GM10248 (cell line): Measurements from ENCODE around the gene CCDC192.

Experiments
- CTCF ChIA-PET: fragments of 300-600 bp; sonication (Branson Sonifier 250); formaldehyde crosslinking; extraction: SDS; loops from one replicate; lab custom pipeline; 2021; ENCODE audit warnings: antibody characterized with exemption; lab: Yijun Ruan, JAX
- POLR2A ChIA-PET: fragments of 350-650 bp; sonication (Branson Sonifier 250); formaldehyde crosslinking; extraction: SDS; loops from one replicate; lab custom pipeline; 2020; ENCODE audit warnings: antibody characterized with exemption; lab: Yijun Ruan, JAX
- DNase-seq: peaks from one replicate; pipeline ENCODE4 v3.0.0; 2012; ENCODE audit errors: extremely low spot score
- TF ChIP-seq, protein P1 (sequence below): IDR thresholded peaks from 2 replicates; pipeline ENCODE4 v1.5.1; 2012; ENCODE audit warnings: mild to moderate bottlenecking, low read depth; ENCODE audit errors: extremely low read depth, missing control alignments, control extremely low read depth

The CCDC192 gene

DNA sequence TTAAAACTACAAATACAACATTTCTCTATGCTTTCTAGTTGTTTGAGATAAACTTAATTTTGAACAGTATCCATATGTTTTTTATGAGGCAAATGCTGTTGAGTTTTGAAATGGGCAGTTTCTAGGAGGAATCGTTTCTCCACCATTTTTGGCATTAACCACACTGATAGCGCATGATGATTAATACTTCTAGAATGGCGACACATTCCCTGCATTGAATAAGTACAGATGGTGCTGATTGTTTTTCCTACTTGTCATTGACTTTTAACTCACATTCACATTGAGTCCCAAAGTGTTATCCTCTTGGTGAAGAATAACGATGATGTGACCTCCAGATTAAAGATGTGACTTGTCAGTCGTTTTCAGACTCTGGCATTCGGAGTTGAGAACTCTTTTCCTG, 6.5 kb upstream of the CCDC192 start:
- ChIA-PET POLR2A (no interaction called here), CTCF (interaction anchor here (1.4 kb wide), 1 partner anchor 11 kb away, joined by 3 read pairs; no protein-coding TSS in a partner anchor)
- TF ChIP-seq, protein P1, sequence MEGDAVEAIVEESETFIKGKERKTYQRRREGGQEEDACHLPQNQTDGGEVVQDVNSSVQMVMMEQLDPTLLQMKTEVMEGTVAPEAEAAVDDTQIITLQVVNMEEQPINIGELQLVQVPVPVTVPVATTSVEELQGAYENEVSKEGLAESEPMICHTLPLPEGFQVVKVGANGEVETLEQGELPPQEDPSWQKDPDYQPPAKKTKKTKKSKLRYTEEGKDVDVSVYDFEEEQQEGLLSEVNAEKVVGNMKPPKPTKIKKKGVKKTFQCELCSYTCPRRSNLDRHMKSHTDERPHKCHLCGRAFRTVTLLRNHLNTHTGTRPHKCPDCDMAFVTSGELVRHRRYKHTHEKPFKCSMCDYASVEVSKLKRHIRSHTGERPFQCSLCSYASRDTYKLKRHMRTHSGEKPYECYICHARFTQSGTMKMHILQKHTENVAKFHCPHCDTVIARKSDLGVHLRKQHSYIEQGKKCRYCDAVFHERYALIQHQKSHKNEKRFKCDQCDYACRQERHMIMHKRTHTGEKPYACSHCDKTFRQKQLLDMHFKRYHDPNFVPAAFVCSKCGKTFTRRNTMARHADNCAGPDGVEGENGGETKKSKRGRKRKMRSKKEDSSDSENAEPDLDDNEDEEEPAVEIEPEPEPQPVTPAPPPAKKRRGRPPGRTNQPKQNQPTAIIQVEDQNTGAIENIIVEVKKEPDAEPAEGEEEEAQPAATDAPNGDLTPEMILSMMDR, result no peak
- DNase-seq, result no peak

DNA sequence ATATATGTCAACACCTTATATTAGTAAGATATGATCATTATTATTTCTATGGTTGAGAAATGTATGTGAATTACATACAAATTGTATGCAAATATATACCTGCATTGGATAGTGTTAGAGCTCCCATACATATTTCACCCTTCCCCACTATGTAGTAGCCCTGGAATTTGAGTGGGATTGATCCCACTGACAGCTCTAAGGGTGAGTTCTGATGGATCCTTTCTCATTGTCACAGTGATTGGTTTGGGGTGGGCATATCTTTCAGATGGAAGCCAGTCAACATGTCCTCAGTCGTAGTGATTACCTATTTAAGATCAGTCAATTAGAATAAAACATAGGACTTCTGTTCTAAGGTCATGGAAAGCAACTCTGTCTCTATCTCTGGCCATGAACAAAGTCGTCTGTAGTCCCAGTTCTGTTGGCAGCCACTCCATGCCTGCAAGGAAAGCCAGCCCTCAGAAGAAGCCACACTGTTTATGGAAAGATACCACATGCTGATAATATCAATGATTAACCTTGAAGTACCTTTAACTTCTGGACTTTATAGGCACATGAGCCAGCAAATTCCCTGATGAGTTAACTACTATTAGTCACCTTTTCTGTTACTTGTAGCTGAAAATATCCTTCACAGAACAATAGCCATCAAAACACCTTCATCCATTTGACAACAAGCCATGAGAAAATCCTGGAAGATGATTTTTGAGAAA, 5.1 kb upstream of the CCDC192 start:
- no peak for DNase-seq
- TF ChIP-seq, protein P1, result no peak
- CTCF ChIA-PET, result no interaction called here
- POLR2A ChIA-PET, result no interaction called here

DNA sequence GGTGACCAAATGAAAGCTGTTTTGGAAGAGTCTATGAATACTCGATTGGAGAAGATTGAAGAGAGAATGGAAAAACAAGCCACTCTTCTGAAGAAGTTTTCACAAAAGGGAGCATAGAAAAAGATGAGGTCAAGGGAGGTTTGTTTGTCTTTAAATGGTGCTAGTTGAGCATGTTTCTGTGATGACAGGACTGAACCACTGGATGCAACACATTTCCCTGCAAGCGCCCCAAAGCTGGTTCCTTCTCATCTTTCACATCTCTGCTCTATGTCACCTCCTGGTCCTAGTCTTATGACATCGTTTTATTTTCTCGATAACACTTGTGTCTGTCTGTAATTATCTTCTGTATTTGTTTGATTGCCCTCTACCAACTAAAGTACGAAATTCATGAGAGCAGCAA, 3.8 kb upstream of the CCDC192 start:
- TF ChIP-seq, protein P1, result no peak
- no peak for DNase-seq
- CTCF ChIA-PET, result no interaction called here
- POLR2A ChIA-PET, result no interaction called here

DNA sequence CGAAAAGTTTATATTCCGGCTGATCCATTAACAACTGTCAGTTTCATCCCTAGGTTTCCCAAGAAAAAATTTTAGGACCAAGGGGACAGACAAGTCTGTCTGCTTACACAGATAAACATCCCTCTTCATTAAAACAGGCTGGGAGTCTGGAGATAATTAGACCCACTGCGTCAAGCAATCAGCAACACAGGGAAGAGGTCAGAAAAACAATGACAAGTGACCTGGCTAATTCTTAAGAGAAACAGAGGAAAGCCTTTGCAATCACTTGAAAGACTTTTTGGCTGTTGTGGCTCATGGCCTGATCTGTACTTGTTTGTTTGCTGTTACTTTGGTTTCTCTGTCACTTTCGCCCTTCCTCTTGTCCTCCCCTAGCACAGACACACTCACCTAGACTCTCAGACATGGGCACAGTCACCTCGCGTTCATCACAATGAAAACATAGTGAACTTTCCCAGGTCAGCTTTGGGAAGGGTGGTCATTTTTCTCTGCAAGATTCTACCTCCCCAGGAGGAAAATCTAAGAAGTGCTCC, 2.9 kb upstream of the CCDC192 start:
- CTCF ChIA-PET, result no interaction called here
- TF ChIP-seq, protein P1, result no peak
- no peak for DNase-seq
- POLR2A ChIA-PET, result no interaction called here

DNA sequence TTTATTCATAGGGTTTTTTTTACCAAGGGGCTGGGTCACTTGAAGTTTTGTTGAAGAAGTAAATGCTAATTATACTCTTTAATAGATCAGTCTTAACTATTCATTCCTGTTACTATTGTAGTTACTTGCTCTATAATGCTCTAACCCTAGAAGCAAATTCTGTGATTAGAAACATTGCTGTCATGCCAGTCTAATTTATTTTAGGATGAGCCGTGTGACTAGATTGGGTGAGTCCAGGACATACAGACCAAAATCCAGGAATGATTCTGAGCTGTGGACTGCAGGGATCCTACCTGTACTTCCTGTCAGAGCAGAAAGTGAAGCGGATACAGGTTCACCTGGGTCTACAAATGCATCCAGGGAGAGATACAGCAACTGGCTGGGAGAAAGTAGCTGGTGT, 757 bp upstream of the CCDC192 start:
- DNase-seq, result no peak
- TF ChIP-seq, protein P1, result no peak
- CTCF ChIA-PET, result interaction anchor here (1.5 to 2.0 kb wide), 2 partner anchors 14 to 139 kb away, joined by 3 to 4 read pairs; no protein-coding TSS in a partner anchor
- POLR2A ChIA-PET, result interaction anchor here (0.6 kb wide), 1 partner anchor 1005 kb away, joined by 3 read pairs; no protein-coding TSS in a partner anchor

DNA sequence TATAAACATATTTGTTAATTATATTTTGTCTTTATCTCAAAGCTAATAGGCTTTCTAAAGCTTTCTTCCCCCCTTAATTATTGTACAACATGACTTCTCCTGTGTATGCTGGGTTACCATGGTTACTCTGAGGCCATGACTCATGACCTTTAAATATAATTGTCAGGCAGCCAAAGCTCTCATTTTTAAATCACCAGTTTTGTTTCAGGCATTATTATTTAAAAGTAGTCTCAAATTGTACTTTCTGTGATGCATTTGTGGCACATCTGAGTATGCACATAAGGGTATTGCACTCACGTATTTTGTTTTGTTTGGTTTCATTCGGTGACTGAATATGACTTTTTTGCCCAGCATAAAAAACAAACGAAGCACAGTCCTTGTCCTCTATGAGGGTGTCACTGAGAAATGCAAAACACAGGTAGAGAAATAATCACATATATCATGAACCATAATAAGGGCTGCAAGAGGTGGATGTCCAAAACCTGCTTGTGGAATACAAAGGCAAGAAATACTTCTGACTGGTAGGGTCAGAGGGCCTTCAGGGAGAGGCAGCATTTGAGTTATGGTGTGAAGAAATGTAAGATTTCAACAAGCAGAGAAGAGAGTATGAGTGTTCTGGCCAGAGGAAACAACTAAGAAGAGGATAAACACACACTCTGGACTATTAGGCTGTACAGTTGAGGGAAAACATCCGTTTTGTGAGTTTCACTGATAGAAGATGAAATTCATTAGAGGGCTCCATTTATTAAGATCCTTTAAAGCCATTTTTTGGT, 2.1 kb downstream of the CCDC192 start:
- POLR2A ChIA-PET, result no interaction called here
- no peak for DNase-seq
- TF ChIP-seq, protein P1, result no peak
- CTCF ChIA-PET, result no interaction called here
